ENCODE results near the gene SYDE1.

The SYDE1 gene

GRCh38 chr19:15125232-15126067 lies 18.2 kb downstream of the SYDE1 start:
- in situ Hi-C loops (cut with HindIII; ENCODE audit: low sequenced_read_pairs) = no loop called here

GRCh38 chr19:15126131-15126910 lies 19.1 kb downstream of the SYDE1 start:
- in situ Hi-C loops (cut with HindIII; ENCODE audit: low sequenced_read_pairs) = no loop called here

GRCh38 chr19:15128162-15128770 lies 21.1 kb downstream of the SYDE1 start:
- in situ Hi-C loops (cut with HindIII; ENCODE audit: low sequenced_read_pairs) = no loop called here

GRCh38 chr19:15129856-15130585 lies 22.8 kb downstream of the SYDE1 start:
- in situ Hi-C loops (cut with HindIII; ENCODE audit: low sequenced_read_pairs) = no loop called here

- in situ Hi-C loops (cut with HindIII; ENCODE audit: low sequenced_read_pairs) = no loop called here
Observed at GRCh38 chr19:15136234-15136954, 29.2 kb downstream of the SYDE1 start.

GRCh38 chr19:15137777-15138176 lies 30.6 kb downstream of the SYDE1 start:
- in situ Hi-C loops (cut with HindIII; ENCODE audit: low sequenced_read_pairs) = no loop called here

GRCh38 chr19:15138427-15138826 lies 31.2 kb downstream of the SYDE1 start:
- in situ Hi-C loops (cut with HindIII; ENCODE audit: low sequenced_read_pairs) = no loop called here

GRCh38 chr19:15141143-15141542 lies 33.9 kb downstream of the SYDE1 start:
- in situ Hi-C loops (cut with HindIII; ENCODE audit: low sequenced_read_pairs) = no loop called here

- in situ Hi-C loops (cut with HindIII; ENCODE audit: low sequenced_read_pairs) = no loop called here
Observed at GRCh38 chr19:15142313-15142712, 35.1 kb downstream of the SYDE1 start.

- in situ Hi-C loops (cut with HindIII; ENCODE audit: low sequenced_read_pairs) = no loop called here
Observed at GRCh38 chr19:15144046-15144646, 36.9 kb downstream of the SYDE1 start.

- in situ Hi-C loops (cut with HindIII; ENCODE audit: low sequenced_read_pairs) = no loop called here
Observed at GRCh38 chr19:15147090-15147489, 39.9 kb downstream of the SYDE1 start.

GRCh38 chr19:15149737-15150136 lies 42.5 kb downstream of the SYDE1 start:
- in situ Hi-C loops (cut with HindIII; ENCODE audit: low sequenced_read_pairs) = no loop called here

- in situ Hi-C loops (cut with HindIII; ENCODE audit: low sequenced_read_pairs) = no loop called here
Observed at GRCh38 chr19:15154002-15154612, 46.9 kb downstream of the SYDE1 start.

- in situ Hi-C loops (cut with HindIII; ENCODE audit: low sequenced_read_pairs) = no loop called here
Observed at GRCh38 chr19:15155296-15155695, 48.1 kb downstream of the SYDE1 start.

- in situ Hi-C loops (cut with HindIII; ENCODE audit: low sequenced_read_pairs) = no loop called here
Observed at GRCh38 chr19:15156391-15156790, 49.2 kb downstream of the SYDE1 start.

- in situ Hi-C loops (cut with HindIII; ENCODE audit: low sequenced_read_pairs) = no loop called here
Observed at GRCh38 chr19:15159251-15159650, 52.0 kb downstream of the SYDE1 start.

GRCh38 chr19:15161028-15161984 lies 54.1 kb downstream of the SYDE1 start:
- in situ Hi-C loops (cut with HindIII; ENCODE audit: low sequenced_read_pairs) = no loop called here

Measured in DLD1 (cell line).